Cardiac muscle cell (in vitro differentiated cells and primary cell): Measurements from ENCODE around the gene POLR3C. TPM values are rescaled to one million over a fixed set of nuclear protein-coding genes. Genes with fewer than 3 reads are reported as not detected.
"Not testable (repeated sequence)": the region's sequence is repeated elsewhere in the genome, so short reads cannot be mapped to it uniquely, and the experiment has no call there.

ENCODE experiments used
- DNase-seq, 2 donors: peaks; one replicate each; pipeline versions ENCODE4 v3.0.0 to v3.0.0-alpha.2; 2010 to 2017; ENCODE audit warnings: low read depth in 1 of 2, low spot score in 1 of 2
- H3K27ac ChIP-seq: fragments of 200-600 bp; sonication (generic); 2 replicates; pipeline ENCODE4 v1.5.1; 2016
- H3K27me3 ChIP-seq: fragments of 200-600 bp; sonication (generic); 2 replicates; pipeline ENCODE4 v1.6.0; 2016; ENCODE audit warnings: control low read depth
- H3K36me3 ChIP-seq: fragments of 200-600 bp; sonication (generic); 2 replicates; pipeline ENCODE4 v1.5.1; 2016; ENCODE audit warnings: control low read depth
- H3K4me1 ChIP-seq: fragments of 200-600 bp; sonication (generic); 2 replicates; pipeline ENCODE4 v1.8.1; 2017; ENCODE audit warnings: low read depth, mild to moderate bottlenecking, mixed run types
- H3K4me3 ChIP-seq: fragments of 200-600 bp; sonication (generic); 2 replicates; pipeline ENCODE4 v1.5.1; 2016; ENCODE audit warnings: mild to moderate bottlenecking
- H3K9me3 ChIP-seq: fragments of 200-600 bp; sonication (generic); 2 replicates; pipeline ENCODE4 v1.5.1; 2017; ENCODE audit warnings: low read depth, mild to moderate bottlenecking, control low read depth
- polyA plus RNA-seq: library from polyadenylated mRNA; unstranded; fragments of >200 nt; fragmentation: Nextera tagmentation; extraction: Ambion mirVana; gene quantifications from 2 replicates; pipeline ENCODE4 v1.2.1, GENCODE V29; 2016
- total RNA-seq: library from RNA; depleted of rRNA; stranded (reverse); fragments of >200 nt; gene quantifications from 2 replicates; pipeline ENCODE4 v1.2.3, GENCODE V29; 2016
- TF ChIP-seq, protein P1 (sequence below): IDR thresholded peaks from 2 replicates; pipeline ENCODE4 v1.5.1; 2012; ENCODE audit warnings: low read depth, mild to moderate bottlenecking, low read length

POLR3C gene
- total and polyA plus RNA-seq, 2 experiments from 2014 or later: 31.4 to 33.2 TPM

DNA sequence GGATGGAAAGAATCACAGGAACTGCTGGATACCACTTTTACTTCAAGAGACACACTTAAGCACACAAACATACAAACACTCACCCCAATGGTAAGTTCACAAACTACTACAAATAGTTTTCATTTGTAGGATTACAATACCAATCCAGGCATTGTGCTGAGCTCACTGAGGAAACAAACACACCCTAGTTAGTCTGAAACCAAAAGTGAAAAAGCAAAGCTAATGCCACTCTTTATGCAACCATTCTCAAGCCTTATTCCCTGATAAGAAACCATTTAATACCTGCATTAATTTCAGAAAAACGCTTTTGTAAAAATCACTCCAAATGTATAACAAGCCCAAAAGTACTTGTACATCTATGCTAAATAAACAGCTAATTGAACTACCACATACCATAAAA lies 38.5 kb upstream of the POLR3C start:
- H3K4me1 ChIP-seq: peaks cover 28% of the 10 kb centered on the region
- no peak for DNase-seq
- no peaks in the 10 kb centered on the region for H3K27me3 ChIP-seq
- H3K9me3 ChIP-seq: no peaks in the 10 kb centered on the region
- H3K4me3 ChIP-seq: no peak overlapping the region
- TF ChIP-seq, protein P1, sequence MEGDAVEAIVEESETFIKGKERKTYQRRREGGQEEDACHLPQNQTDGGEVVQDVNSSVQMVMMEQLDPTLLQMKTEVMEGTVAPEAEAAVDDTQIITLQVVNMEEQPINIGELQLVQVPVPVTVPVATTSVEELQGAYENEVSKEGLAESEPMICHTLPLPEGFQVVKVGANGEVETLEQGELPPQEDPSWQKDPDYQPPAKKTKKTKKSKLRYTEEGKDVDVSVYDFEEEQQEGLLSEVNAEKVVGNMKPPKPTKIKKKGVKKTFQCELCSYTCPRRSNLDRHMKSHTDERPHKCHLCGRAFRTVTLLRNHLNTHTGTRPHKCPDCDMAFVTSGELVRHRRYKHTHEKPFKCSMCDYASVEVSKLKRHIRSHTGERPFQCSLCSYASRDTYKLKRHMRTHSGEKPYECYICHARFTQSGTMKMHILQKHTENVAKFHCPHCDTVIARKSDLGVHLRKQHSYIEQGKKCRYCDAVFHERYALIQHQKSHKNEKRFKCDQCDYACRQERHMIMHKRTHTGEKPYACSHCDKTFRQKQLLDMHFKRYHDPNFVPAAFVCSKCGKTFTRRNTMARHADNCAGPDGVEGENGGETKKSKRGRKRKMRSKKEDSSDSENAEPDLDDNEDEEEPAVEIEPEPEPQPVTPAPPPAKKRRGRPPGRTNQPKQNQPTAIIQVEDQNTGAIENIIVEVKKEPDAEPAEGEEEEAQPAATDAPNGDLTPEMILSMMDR: no peak
- no peaks in the 10 kb centered on the region for H3K36me3 ChIP-seq
- peak overlapping the region; percentile 90 for H3K27ac ChIP-seq

DNA sequence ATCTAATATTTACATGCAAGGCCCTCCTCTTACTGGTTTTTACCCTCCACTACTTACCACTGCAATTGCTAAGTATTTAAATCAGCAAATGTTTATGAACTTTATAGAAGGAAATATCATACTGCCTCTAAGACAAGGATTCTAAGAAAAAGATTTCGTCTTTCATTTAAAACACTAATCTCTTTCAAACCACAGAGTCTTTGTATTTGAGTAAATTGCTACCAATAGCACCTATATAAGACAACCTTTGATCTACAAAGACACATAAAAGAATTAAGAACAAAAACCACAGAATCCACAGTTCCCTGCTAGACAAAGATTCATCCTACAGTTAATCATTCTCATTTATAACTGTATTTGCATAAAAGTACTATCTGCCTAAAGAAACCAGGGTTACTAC lies 37.7 kb upstream of the POLR3C start:
- Histone ChIP-seq H3K9me3 (no peaks in the 10 kb centered on the region), H3K27ac (peak overlapping the region; percentile 90), H3K36me3 (no peaks in the 10 kb centered on the region), H3K27me3 (no peaks in the 10 kb centered on the region), H3K4me3 (no peak overlapping the region), H3K4me1 (peaks cover 28% of the 10 kb centered on the region)
- DNase-seq: no peak
- TF ChIP-seq, protein P1: no peak

DNA sequence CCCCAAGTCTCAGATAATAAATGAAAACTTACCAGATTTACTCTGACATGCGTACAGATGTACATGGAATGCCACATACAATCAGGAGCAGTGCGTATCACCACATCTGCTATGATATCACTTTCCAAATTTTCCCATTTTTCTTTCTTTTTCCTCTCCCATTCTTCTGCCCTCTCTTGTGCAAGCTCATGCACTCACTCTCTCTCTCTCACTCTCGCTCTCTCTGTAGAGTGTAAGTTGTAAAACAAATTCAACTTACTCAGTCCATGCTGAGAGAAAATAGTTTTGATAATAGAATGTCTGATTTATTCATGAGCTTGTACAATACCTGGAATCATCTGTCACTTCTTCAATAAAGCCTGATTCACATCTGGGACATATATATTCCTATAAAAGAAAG lies 35.4 kb upstream of the POLR3C start:
- Histone ChIP-seq H3K4me3 (no peak overlapping the region), H3K9me3 (no peaks in the 10 kb centered on the region), H3K4me1 (peaks cover 18% of the 10 kb centered on the region), H3K36me3 (no peaks in the 10 kb centered on the region), H3K27ac (no peak overlapping the region), H3K27me3 (no peaks in the 10 kb centered on the region)
- no peak for DNase-seq
- TF ChIP-seq, protein P1: no peak

DNA sequence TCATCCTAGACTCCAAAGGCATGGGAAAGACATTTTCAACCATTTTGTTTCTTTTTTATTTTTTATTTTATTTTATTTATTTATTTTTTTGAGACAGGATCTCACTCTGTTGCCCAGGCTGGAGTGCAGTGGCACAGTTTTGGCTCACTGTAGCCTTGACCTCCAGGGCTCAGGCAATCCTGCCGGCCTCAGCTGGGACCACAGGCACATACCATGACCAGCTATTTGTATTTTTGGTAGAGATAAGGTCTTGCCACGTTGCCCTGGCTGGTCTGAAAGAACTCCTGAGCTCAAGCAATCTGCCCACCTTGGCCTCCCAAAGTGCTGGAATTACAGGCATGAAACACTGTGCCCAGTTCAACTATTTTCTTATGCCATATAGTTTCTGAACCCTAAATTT lies 32.1 kb upstream of the POLR3C start:
- H3K4me3 ChIP-seq, H3K9me3 ChIP-seq, DNase-seq, H3K27me3 ChIP-seq, H3K27ac ChIP-seq, H3K4me1 ChIP-seq, H3K36me3 ChIP-seq: not testable (repeated sequence)

DNA sequence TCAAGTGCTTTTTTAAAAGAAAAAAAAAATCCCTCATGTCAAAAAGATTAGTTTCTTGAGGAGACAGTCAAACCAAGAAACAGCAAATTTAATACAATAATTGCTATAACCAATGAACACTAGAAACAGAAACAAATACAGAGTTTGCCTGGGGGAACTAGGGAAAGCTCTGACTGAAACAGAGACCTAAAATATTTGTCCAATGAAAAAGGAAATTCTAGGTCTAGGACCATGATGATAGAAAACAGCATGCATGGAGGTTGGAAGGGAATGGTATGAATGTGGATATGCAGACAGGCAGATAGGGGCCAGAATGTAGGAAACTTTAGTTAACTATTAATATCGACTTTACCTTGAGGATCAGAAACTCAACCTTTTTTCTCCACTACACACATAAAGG lies 31.5 kb upstream of the POLR3C start:
- Histone ChIP-seq H3K4me1 (no peaks in the 10 kb centered on the region), H3K36me3 (no peaks in the 10 kb centered on the region), H3K9me3 (no peaks in the 10 kb centered on the region), H3K27ac (no peak overlapping the region), H3K4me3 (no peak overlapping the region), H3K27me3 (no peaks in the 10 kb centered on the region)
- TF ChIP-seq, protein P1: no peak
- DNase-seq: no peak

DNA sequence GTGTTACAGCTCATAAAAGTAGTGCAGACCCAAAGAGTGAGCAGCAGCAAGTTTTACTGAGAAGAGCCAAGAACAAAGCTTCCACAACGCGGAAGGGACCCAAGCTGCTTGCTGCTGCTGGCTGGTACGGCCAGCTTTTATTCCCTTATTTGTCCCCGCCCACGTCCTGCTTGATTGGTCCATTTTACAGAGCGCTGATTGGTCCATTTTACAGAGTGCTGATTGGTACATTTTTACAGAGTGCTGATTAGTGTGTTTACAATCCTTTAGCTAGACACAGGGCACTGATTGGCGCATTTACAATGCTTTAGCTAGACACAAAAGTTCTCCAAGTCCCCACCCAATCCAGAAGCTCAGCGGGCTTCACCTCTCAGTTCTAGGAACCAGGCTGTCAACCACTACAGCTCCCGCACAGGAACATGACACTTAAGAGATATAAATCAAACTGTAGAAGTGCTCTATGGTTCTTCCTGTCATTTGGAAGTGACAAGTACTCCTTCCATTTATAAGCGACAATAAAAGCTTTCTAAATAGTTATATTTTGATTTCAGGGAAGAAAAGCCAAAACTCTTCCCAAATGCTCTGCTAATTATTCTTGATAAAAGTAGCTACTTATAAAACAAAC lies 28.6 kb upstream of the POLR3C start:
- DNase-seq: no peak
- Histone ChIP-seq H3K27me3 (no peaks in the 10 kb centered on the region), H3K36me3 (no peaks in the 10 kb centered on the region), H3K4me1 (no peaks in the 10 kb centered on the region), H3K27ac (no peak overlapping the region), H3K4me3 (no peak overlapping the region), H3K9me3 (no peaks in the 10 kb centered on the region)
- TF ChIP-seq, protein P1: no peak
